Trophoblast cell (in vitro differentiated cells and primary cell): ENCODE data around the gene UNC79.

Source experiments
- DNase-seq, 2 donors: peaks; one replicate each; pipeline ENCODE4 v3.0.0-alpha.2; 2016
- H2AFZ ChIP-seq: 2 replicates; pipeline ENCODE4 v1.6.1; 2013; ENCODE audit warnings: low read length, moderate library complexity, mild to moderate bottlenecking; ENCODE audit not compliant: insufficient read depth, poor library complexity
- H2AK5ac ChIP-seq: 2 replicates; pipeline ENCODE4 v1.6.1; 2013; ENCODE audit warnings: mild to moderate bottlenecking, low read length
- H2BK120ac ChIP-seq: 2 replicates; pipeline ENCODE4 v1.6.1; 2013; ENCODE audit warnings: low read length, mild to moderate bottlenecking, moderate library complexity; ENCODE audit not compliant: insufficient read depth, poor library complexity
- H2BK12ac ChIP-seq: 2 replicates; pipeline ENCODE4 v1.6.1; 2013; ENCODE audit warnings: mild to moderate bottlenecking, low read length, moderate library complexity
- H2BK5ac ChIP-seq: 2 replicates; pipeline ENCODE4 v1.6.1; 2013; ENCODE audit warnings: low read length, low read depth, moderate library complexity, mild to moderate bottlenecking; ENCODE audit not compliant: poor library complexity
- H3K14ac ChIP-seq: 2 replicates; pipeline ENCODE4 v1.6.1; 2013; ENCODE audit warnings: mild to moderate bottlenecking, low read length
- H3K18ac ChIP-seq: 2 replicates; pipeline ENCODE4 v1.6.1; 2013; ENCODE audit warnings: mild to moderate bottlenecking, low read length
- H3K23ac ChIP-seq: 2 replicates; pipeline ENCODE4 v1.6.1; 2013; ENCODE audit warnings: low read length
- H3K27ac ChIP-seq: 2 replicates; pipeline ENCODE4 v1.5.1; 2013; ENCODE audit warnings: low read depth, mild to moderate bottlenecking, inconsistent platforms, low read length, moderate library complexity
- H3K27me3 ChIP-seq: 2 replicates; pipeline ENCODE4 v1.6.1; 2013; ENCODE audit warnings: inconsistent platforms, mild to moderate bottlenecking, low read length, moderate library complexity; ENCODE audit not compliant: insufficient read depth
- H3K36me3 ChIP-seq, 2 experiments: 1 replicate in 1 of 2; 2 replicates in 1 of 2; pipeline ENCODE4 v1.6.1; 2013; ENCODE audit warnings: low read length in 2 of 2, mild to moderate bottlenecking in 2 of 2, moderate library complexity in 1 of 2; ENCODE audit not compliant: insufficient read depth in 2 of 2, control insufficient read depth in 1 of 2
- H3K4ac ChIP-seq: 2 replicates; pipeline ENCODE4 v1.6.1; 2013; ENCODE audit warnings: low read depth, mild to moderate bottlenecking, low read length, moderate library complexity
- H3K4me1 ChIP-seq, 2 experiments: 1 replicate in 1 of 2; 2 replicates in 1 of 2; pipeline ENCODE4 v1.6.1; 2013; ENCODE audit warnings: low read length in 2 of 2, mild to moderate bottlenecking in 2 of 2, moderate library complexity in 1 of 2; ENCODE audit not compliant: insufficient read depth in 2 of 2, control insufficient read depth in 1 of 2
- H3K4me2 ChIP-seq: 2 replicates; pipeline ENCODE4 v1.6.1; 2013; ENCODE audit warnings: inconsistent platforms, mild to moderate bottlenecking, low read length, moderate library complexity
- H3K4me3 ChIP-seq: 2 replicates; pipeline ENCODE4 v1.5.1; 2013; ENCODE audit warnings: mild to moderate bottlenecking, low read depth, low read length, inconsistent platforms
- H3K79me1 ChIP-seq: one replicate; pipeline ENCODE4 v1.6.1; 2013; ENCODE audit warnings: low read length
- H3K79me2 ChIP-seq: 2 replicates; pipeline ENCODE4 v1.6.1; 2013; ENCODE audit warnings: low read length, mild to moderate bottlenecking; ENCODE audit not compliant: control insufficient read depth, insufficient read depth, poor library complexity
- H3K9ac ChIP-seq: 2 replicates; pipeline ENCODE4 v1.6.1; 2013; ENCODE audit warnings: mild to moderate bottlenecking, low read length
- H3K9me3 ChIP-seq: 2 replicates; pipeline ENCODE4 v1.6.1; 2013; ENCODE audit warnings: low read depth, mild to moderate bottlenecking, control low read depth, inconsistent platforms, low read length; ENCODE audit not compliant: insufficient read depth
- H4K12ac ChIP-seq: 2 replicates; pipeline ENCODE4 v1.6.1; 2013; ENCODE audit warnings: low read depth, mild to moderate bottlenecking, low read length, moderate library complexity
- H4K8ac ChIP-seq: 2 replicates; pipeline ENCODE4 v1.6.1; 2013; ENCODE audit warnings: low read depth, mild to moderate bottlenecking, low read length, moderate library complexity
- H4K91ac ChIP-seq: one replicate; pipeline ENCODE4 v1.6.1; 2013; ENCODE audit warnings: low read depth, mild to moderate bottlenecking, low read length, moderate library complexity
- WGBS: extraction: QIAGEN DNeasy Blood & Tissue Kit; methylation state at CpG from one replicate; pipeline ENCODE4 v1.1.7; 2013; ENCODE audit warnings: missing lambda C conversion rate; ENCODE audit not compliant: insufficient read length, insufficient coverage; ENCODE audit errors: extremely low coverage; 5-methylcytosine and 5-hydroxymethylcytosine counted together

UNC79 gene

DNA sequence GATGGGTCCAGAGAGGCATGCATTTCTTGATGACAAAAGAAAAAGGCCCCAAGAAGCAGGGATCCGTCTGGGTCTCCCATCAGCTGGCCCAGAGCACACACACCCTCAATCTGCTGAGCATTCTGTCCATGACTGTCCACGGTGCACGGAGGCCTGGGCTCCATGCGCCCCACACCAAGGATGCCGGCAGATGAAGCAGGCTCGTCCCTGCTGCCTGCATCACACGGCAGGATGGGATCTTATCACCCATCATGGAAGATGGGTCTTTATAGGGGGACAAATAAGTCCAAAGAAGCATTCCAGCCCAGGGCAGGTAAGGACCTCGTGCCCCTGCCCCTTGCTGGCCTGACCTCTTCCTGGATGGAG, 297.9 kb downstream of the UNC79 start:
- Histone ChIP-seq H3K23ac (no peak overlapping the region), H3K14ac (no peak overlapping the region), H3K4me3 (no peak overlapping the region), H3K79me1 (no peaks in the 10 kb centered on the region), H2BK12ac (no peak overlapping the region), H4K91ac (no peak overlapping the region), H2AFZ (no peak overlapping the region), H4K12ac (no peak overlapping the region), H3K9ac (no peak overlapping the region), H3K4me1 (no peaks in the 10 kb centered on the region), H3K27ac (no peak overlapping the region), H2BK5ac (no peak overlapping the region), H3K9me3 (peaks cover 6% of the 10 kb centered on the region), H3K79me2 (no peaks in the 10 kb centered on the region), H2AK5ac (no peak overlapping the region), H3K18ac (no peak overlapping the region), H3K36me3 (no peaks in the 10 kb centered on the region), H3K27me3 (no peaks in the 10 kb centered on the region), H4K8ac (no peak overlapping the region), H3K4ac (no peak overlapping the region), H3K4me2 (no peak overlapping the region), H2BK120ac (no peak overlapping the region)
- no peak for DNase-seq
- WGBS: no CpG with 5 or more reads among the region's 8 CpGs

DNA sequence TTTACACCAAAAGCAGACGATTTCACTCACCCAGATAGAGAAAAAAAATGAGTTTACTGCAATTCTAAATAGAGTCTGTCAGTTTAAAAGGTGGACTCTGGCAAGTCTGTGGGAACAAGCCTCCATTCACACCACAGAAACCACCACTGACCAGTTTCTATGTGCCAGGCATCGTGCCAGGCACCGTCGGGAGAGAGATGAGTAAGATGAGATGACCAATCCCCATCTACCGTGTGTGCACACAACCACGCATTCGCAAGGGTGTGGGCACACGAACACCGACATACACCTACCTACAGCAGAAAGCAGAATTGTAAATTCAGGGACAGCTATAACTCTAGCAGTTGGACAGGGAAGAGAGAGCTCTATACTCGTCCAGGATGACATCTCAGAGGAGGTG, 299.3 kb downstream of the UNC79 start:
- DNase-seq: no peak
- Histone ChIP-seq H4K91ac (no peak overlapping the region), H3K4me2 (no peak overlapping the region), H2BK5ac (no peak overlapping the region), H3K27me3 (no peaks in the 10 kb centered on the region), H3K36me3 (no peaks in the 10 kb centered on the region), H2BK120ac (no peak overlapping the region), H4K8ac (no peak overlapping the region), H3K27ac (no peak overlapping the region), H4K12ac (no peak overlapping the region), H2AFZ (no peak overlapping the region), H3K9me3 (peaks cover 6% of the 10 kb centered on the region), H2BK12ac (no peak overlapping the region), H3K23ac (no peak overlapping the region), H3K18ac (no peak overlapping the region), H3K4me3 (no peak overlapping the region), H3K4me1 (no peaks in the 10 kb centered on the region), H2AK5ac (no peak overlapping the region), H3K79me1 (no peaks in the 10 kb centered on the region), H3K4ac (no peak overlapping the region), H3K9ac (no peak overlapping the region), H3K14ac (no peak overlapping the region), H3K79me2 (no peaks in the 10 kb centered on the region)
- no CpG with 5 or more reads among the region's 10 CpGs for WGBS

GRCh38 chr14:93731753-93732152, 301.0 kb downstream of the UNC79 start:
- no peaks in the 10 kb centered on the region for H3K27me3 ChIP-seq
- no peak overlapping the region for H2BK5ac ChIP-seq
- H4K8ac ChIP-seq: no peak overlapping the region
- no peak overlapping the region for H4K12ac ChIP-seq
- no peaks in the 10 kb centered on the region for H3K36me3 ChIP-seq
- no peak overlapping the region for H2BK120ac ChIP-seq
- H2AFZ ChIP-seq: no peak overlapping the region
- no peak overlapping the region for H3K4me2 ChIP-seq
- H3K4me3 ChIP-seq: no peak overlapping the region
- H3K18ac ChIP-seq: no peak overlapping the region
- H4K91ac ChIP-seq: no peak overlapping the region
- H3K79me2 ChIP-seq: no peaks in the 10 kb centered on the region
- no peak overlapping the region for H3K4ac ChIP-seq
- H3K9me3 ChIP-seq: peaks cover 6% of the 10 kb centered on the region
- no peaks in the 10 kb centered on the region for H3K4me1 ChIP-seq
- no peak overlapping the region for H3K23ac ChIP-seq
- H2AK5ac ChIP-seq: no peak overlapping the region
- H3K79me1 ChIP-seq: no peaks in the 10 kb centered on the region
- H2BK12ac ChIP-seq: no peak overlapping the region
- no CpG with 5 or more reads among the region's 7 CpGs for WGBS
- no peak overlapping the region for H3K14ac ChIP-seq
- no peak overlapping the region for H3K9ac ChIP-seq
- no peak overlapping the region for H3K27ac ChIP-seq
- no peak for DNase-seq

DNA sequence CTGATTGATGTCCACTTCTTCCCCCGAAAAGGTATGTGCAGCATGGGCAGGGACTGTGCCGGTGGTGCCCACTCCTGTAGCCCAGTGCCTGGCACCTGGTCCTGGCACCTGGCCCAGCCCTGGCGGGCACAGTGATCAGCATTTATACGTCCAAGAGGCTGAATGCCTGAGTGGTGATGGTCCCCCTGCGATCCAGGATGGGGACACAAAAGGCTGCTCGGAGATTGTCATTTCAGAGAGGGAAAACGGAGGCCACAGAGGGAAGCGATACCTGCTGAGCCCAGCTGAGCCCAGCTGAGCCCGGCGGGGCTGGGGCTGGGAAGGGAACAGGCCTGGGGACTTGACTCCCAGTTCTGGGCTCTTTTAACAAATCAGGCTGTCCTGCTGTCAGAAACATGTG, 301.8 kb downstream of the UNC79 start:
- Histone ChIP-seq H4K12ac (no peak overlapping the region), H3K4me2 (no peak overlapping the region), H3K4me3 (no peak overlapping the region), H2BK12ac (no peak overlapping the region), H3K18ac (no peak overlapping the region), H3K14ac (no peak overlapping the region), H3K4ac (no peak overlapping the region), H3K27ac (no peak overlapping the region), H3K23ac (peak overlapping the region; percentile 13), H3K79me1 (no peaks in the 10 kb centered on the region), H3K9ac (no peak overlapping the region), H3K9me3 (peaks cover 6% of the 10 kb centered on the region), H2AK5ac (no peak overlapping the region), H3K27me3 (no peaks in the 10 kb centered on the region), H3K36me3 (no peaks in the 10 kb centered on the region), H2BK5ac (no peak overlapping the region), H4K8ac (no peak overlapping the region), H3K4me1 (no peaks in the 10 kb centered on the region), H2BK120ac (no peak overlapping the region), H2AFZ (no peak overlapping the region), H4K91ac (no peak overlapping the region), H3K79me2 (no peaks in the 10 kb centered on the region)
- DNase-seq: no peak
- whole genome bisulfite sequencing: no CpG with 5 or more reads among the region's 10 CpGs
